Lower leg skin (tissue), 3 donors: Measurements from ENCODE around the gene MVP.

Experiments
- POLR2A ChIP-seq, 2 donors: fragments of 450-650 bp; IDR thresholded peaks; one replicate each; pipeline ENCODE4 v1.6.1; 2016 to 2017; ENCODE audit warnings: antibody characterized with exemption in 2 of 2, mild to moderate bottlenecking in 1 of 2, moderate library complexity in 1 of 2
- TF ChIP-seq, protein P1 (sequence below), 3 donors: fragments of 450-650 bp; IDR thresholded peaks; one replicate each; pipeline ENCODE4 v1.5.1; 2016; ENCODE audit warnings: antibody characterized with exemption in 3 of 3, mild to moderate bottlenecking in 3 of 3, moderate library complexity in 2 of 3

DNA sequence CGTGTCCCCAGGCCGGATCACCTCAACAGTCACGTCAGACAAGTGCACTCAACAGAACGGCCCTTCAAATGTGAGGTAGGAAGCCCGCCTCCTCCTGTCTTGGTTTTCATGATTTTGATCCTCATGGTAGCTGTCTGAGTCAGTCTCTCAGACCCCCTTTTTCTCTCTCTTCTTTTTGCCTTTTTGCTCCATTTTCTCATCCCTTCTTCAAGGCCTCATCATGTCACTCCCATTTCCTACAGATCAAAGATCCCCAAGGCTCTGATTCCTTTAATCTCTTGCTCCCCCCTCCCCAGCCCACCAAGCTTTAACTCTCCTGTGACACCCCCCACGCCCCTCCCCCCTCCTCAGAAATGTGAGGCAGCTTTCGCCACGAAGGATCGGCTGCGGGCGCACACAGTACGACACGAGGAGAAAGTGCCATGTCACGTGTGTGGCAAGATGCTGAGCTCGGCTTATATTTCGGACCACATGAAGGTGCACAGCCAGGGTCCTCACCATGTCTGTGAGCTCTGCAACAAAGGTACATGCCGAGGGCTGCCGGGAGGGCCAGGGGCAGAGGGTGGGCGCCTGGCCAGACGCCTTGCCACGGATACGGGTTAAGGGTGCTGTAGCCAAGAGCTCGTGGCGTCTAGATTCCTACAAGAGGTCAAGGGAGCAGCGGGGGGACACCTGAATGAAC lies 11.9 kb upstream of the MVP start:
- TF ChIP-seq, protein P1, sequence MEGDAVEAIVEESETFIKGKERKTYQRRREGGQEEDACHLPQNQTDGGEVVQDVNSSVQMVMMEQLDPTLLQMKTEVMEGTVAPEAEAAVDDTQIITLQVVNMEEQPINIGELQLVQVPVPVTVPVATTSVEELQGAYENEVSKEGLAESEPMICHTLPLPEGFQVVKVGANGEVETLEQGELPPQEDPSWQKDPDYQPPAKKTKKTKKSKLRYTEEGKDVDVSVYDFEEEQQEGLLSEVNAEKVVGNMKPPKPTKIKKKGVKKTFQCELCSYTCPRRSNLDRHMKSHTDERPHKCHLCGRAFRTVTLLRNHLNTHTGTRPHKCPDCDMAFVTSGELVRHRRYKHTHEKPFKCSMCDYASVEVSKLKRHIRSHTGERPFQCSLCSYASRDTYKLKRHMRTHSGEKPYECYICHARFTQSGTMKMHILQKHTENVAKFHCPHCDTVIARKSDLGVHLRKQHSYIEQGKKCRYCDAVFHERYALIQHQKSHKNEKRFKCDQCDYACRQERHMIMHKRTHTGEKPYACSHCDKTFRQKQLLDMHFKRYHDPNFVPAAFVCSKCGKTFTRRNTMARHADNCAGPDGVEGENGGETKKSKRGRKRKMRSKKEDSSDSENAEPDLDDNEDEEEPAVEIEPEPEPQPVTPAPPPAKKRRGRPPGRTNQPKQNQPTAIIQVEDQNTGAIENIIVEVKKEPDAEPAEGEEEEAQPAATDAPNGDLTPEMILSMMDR (IDR thresholded peaks at IDR 0.05) = no peak
- no peak for TF ChIP-seq POLR2A (IDR thresholded peaks at IDR 0.05)
